Adrenal gland (tissue), 12 donors: ENCODE data around the gene LMX1B. TPM values are rescaled to one million over a fixed set of nuclear protein-coding genes. Genes with fewer than 3 reads are reported as not detected.

Source experiments
- DNase-seq, 7 donors: peaks; one replicate each; pipeline ENCODE4 v3.0.0-alpha.2; 2019 to 2020
- H3K27ac ChIP-seq, 5 donors: fragments of 200-600 bp; sonication (generic) in 4 of 5; 1 replicate in 3 of 5; 2 replicates in 2 of 5; pipeline versions ENCODE4 v1.5.1 to v1.8.0; 2016 to 2020; ENCODE audit warnings: mild to moderate bottlenecking in 1 of 5
- H3K27me3 ChIP-seq: fragments of 200-600 bp; 2 replicates; pipeline ENCODE4 v1.8.0; 2021
- H3K36me3 ChIP-seq, 2 donors: fragments of 200-600 bp; replicated peaks in 1 of 2; 1 replicate in 1 of 2; 2 replicates in 1 of 2; pipeline versions ENCODE4 v1.5.1 to v1.8.0; 2018 to 2022
- H3K4me1 ChIP-seq, 2 donors: fragments of 200-600 bp; replicated peaks in 1 of 2; 1 replicate in 1 of 2; 2 replicates in 1 of 2; pipeline versions ENCODE4 v1.5.1 to v1.8.0; 2018 to 2021
- H3K4me3 ChIP-seq, 4 donors: fragments of 200-600 bp; sonication (generic) in 3 of 4; one replicate each; pipeline ENCODE4 v1.5.1; 2016 to 2018
- H3K9me3 ChIP-seq, 3 donors: fragments of 200-600 bp; sonication (generic) in 1 of 3; replicated peaks in 1 of 3; 1 replicate in 2 of 3; 2 replicates in 1 of 3; pipeline versions ENCODE4 v1.5.1 to v1.8.0; 2016 to 2021
- CTCF ChIP-seq, 6 experiments: fragments of 450-650 bp in 4 of 6; fragments of 200-600 bp in 2 of 6; sonication (generic) in 1 of 6; IDR thresholded peaks; 1 replicate in 5 of 6; 2 replicates in 1 of 6; pipeline versions ENCODE4 v1.5.1 to v1.8.0; 2016 to 2021; ENCODE audit warnings: antibody characterized with exemption in 6 of 6, mild to moderate bottlenecking in 2 of 6, moderate library complexity in 1 of 6
- POLR2A ChIP-seq, 2 donors: fragments of 450-650 bp; IDR thresholded peaks; one replicate each; pipeline ENCODE4 v1.6.1; 2017; ENCODE audit warnings: antibody characterized with exemption in 2 of 2, mild to moderate bottlenecking in 2 of 2, moderate library complexity in 1 of 2
- WGBS, 4 donors: extraction: QIAGEN DNeasy Blood & Tissue Kit in 2 of 4; methylation state at CpG; one replicate each; pipeline versions ENCODE4 v1.1.5 to v1.1.7; 2013 to 2017; 5-methylcytosine and 5-hydroxymethylcytosine counted together
- intact Hi-C, 2 donors: fragments of 100-400 bp; cut with DNase I; formaldehyde crosslinking; loops; one replicate each; pipeline versions ENCODE4 v1.14.1 to v1.15.0; 2022 to 2023
- polyA plus RNA-seq, 3 donors: library from polyadenylated mRNA; stranded (reverse); fragments of 200-250 nt in 2 of 3; fragments of 350-450 nt in 1 of 3; fragmentation: Illumina TruSeq in 1 of 3; extraction: RNeasy Lipid Tissue Mini Kit (QIAGEN cat#74804) in 1 of 3; gene quantifications; one replicate each; pipeline ENCODE4 v1.2.3, GENCODE V29; 2013 to 2014
- total RNA-seq, 9 donors: library from RNA; depleted of rRNA in 4 of 9; stranded (reverse); fragments of >200 nt in 4 of 9; fragments of 120-200 nt in 1 of 9; fragmentation: NEBNext Ultra II Directional in 1 of 9; extraction: Animal tissue kit (Norgen Biotek cat#: 25700) in 1 of 9; gene quantifications; one replicate each; pipeline versions ENCODE4 v1.1.0 to v1.2.4, GENCODE V29; 2013 to 2023
- donor health status: healthy with polysubstance abuse.
- donor health status: Bipolar disorder and iron deficiency.
- donor health status: DM: yes; HTN: yes; CAD: no.
- donor health status: DM: no; HTN: no; CAD: no.
- donor health status: DM: no; HTN: no; CAD: no.
- donor health status: DM: yes; HTN: yes; CAD: no.

The LMX1B gene
- total and polyA plus RNA-seq, 12 donors = under 0.01 to 0.07 TPM; not detected in 10

GRCh38 chr9:126633881-126634558 lies 20.3 kb downstream of the LMX1B start:
- Histone ChIP-seq H3K27me3 (peaks cover 49% of the 10 kb centered on the region), H3K4me3 (no peak overlapping the region), H3K4me1 (no peaks in the 10 kb centered on the region), H3K36me3 (no peaks in the 10 kb centered on the region), H3K27ac (no peak overlapping the region), H3K9me3 (no peaks in the 10 kb centered on the region)
- 65 to 69% (median 68%) methylated on average over 12 to 17 of the region's 17 CpGs for WGBS, 4 donors
- DNase-seq = no peak
- TF ChIP-seq POLR2A (IDR thresholded peaks at IDR 0.05) = no peak
- intact Hi-C loops = no loop called here

GRCh38 chr9:126635061-126635460 lies 21.3 kb downstream of the LMX1B start:
- Histone ChIP-seq H3K27me3 (peaks cover 52% of the 10 kb centered on the region), H3K4me1 (no peaks in the 10 kb centered on the region)

GRCh38 chr9:126635661-126636439 lies 22.1 kb downstream of the LMX1B start:
- WGBS, 4 donors = 62 to 81% (median 73%) methylated on average over 3 of the region's 3 CpGs; no CpG with 5 or more reads in 1 of the 4 donors
- Histone ChIP-seq H3K27me3 (peaks cover 46% of the 10 kb centered on the region), H3K27ac (no peak overlapping the region), H3K9me3 (no peaks in the 10 kb centered on the region), H3K36me3 (no peaks in the 10 kb centered on the region), H3K4me1 (no peaks in the 10 kb centered on the region), H3K4me3 (no peak overlapping the region)
- intact Hi-C loops = no loop called here
- TF ChIP-seq POLR2A (IDR thresholded peaks at IDR 0.05) (no peak), CTCF (IDR thresholded peaks at IDR 0.05) (no peak)
- DNase-seq = no peak

More at GRCh38 chr9:126635061-126635460, 21.3 kb downstream of the LMX1B start:
- H3K27ac ChIP-seq = no peak overlapping the region
- 81 to 92% (median 84%) methylated on average over 8 of the region's 8 CpGs for WGBS, 4 donors
- no peak for DNase-seq
- TF ChIP-seq POLR2A (IDR thresholded peaks at IDR 0.05) = no peak
- no peak for TF ChIP-seq CTCF (IDR thresholded peaks at IDR 0.05)
- intact Hi-C loops = no loop called here
- H3K4me3 ChIP-seq = no peak overlapping the region
- H3K9me3 ChIP-seq = no peaks in the 10 kb centered on the region
- H3K36me3 ChIP-seq = no peaks in the 10 kb centered on the region

- intact Hi-C loops = no loop called here
- no peak for TF ChIP-seq CTCF (IDR thresholded peaks at IDR 0.05)
- no peak for TF ChIP-seq POLR2A (IDR thresholded peaks at IDR 0.05)
- no peaks in the 10 kb centered on the region for H3K36me3 ChIP-seq
- no peaks in the 10 kb centered on the region for H3K4me1 ChIP-seq
- WGBS, 4 donors = 50 to 63% (median 61%) methylated on average over 16 to 17 of the region's 17 CpGs; no CpG with 5 or more reads in 1 of the 4 donors
- no peak for DNase-seq
- H3K27me3 ChIP-seq = peaks cover 41% of the 10 kb centered on the region
- H3K4me3 ChIP-seq = no peak overlapping the region
- H3K27ac ChIP-seq = no peak overlapping the region
- no peaks in the 10 kb centered on the region for H3K9me3 ChIP-seq
Observed at GRCh38 chr9:126636983-126637798, 23.5 kb downstream of the LMX1B start.
